Gastrocnemius medialis (tissue), 4 donors: ENCODE measurements around the gene ZNF467.

ENCODE experiments used
- CTCF ChIP-seq, 5 experiments: fragments of 450-650 bp in 3 of 5; fragments of 200-600 bp in 2 of 5; sonication (generic) in 2 of 5; IDR thresholded peaks in 4 of 5; conservative IDR thresholded peaks in 1 of 5; 1 replicate in 4 of 5; 2 replicates in 1 of 5; pipeline ENCODE4 v1.5.1; 2016 to 2019; ENCODE audit warnings: antibody characterized with exemption in 5 of 5, mild to moderate bottlenecking in 3 of 5, moderate library complexity in 3 of 5
- POLR2A ChIP-seq, 2 donors: fragments of 450-650 bp; IDR thresholded peaks; one replicate each; pipeline ENCODE4 v1.6.1; 2017; ENCODE audit warnings: antibody characterized with exemption in 2 of 2, mild to moderate bottlenecking in 2 of 2, moderate library complexity in 2 of 2

GRCh38 chr7:149777551-149778326 is 4.4 kb upstream of the ZNF467 start:
- TF ChIP-seq CTCF (IDR thresholded peaks at IDR 0.05 in 4 of 5, conservative IDR thresholded peaks at IDR 0.05 in 1 of 5): no peak
- no peak for TF ChIP-seq POLR2A (IDR thresholded peaks at IDR 0.05)
